ENCODE data around the gene MANBA. TPM values are rescaled to one million over a fixed set of nuclear protein-coding genes. Genes with fewer than 3 reads are reported as not detected.
A peak's percentile ranks its signal among the peaks of the same experiment; 100 is the strongest.

MANBA gene
- total RNA-seq, 1 donor from 2014 or later = 38.3 TPM

DNA sequence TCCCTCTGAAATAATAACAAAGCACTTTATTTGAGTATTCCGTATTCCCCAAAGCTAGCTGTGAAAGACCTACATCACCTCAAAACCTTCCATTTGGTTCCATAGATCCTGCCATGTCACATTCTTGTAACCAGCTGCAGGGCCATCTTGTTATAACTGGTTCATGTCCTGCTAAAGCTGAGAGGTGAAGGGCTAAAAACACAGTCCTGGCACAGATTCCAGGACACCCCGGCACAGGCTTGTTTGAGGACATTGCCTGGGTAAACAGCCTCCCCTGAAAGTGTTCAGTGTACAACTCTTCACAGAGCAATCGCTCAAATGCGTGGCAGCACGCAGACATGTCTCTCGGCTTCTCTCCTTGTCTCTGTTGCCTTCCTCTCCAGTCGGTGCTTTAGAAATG is 129.2 kb downstream of the MANBA start:
- Histone ChIP-seq H3K79me2 (ENCODE audit: insufficient read depth, low read length) (no peaks in the 10 kb centered on the region), H3K4me3 (ENCODE audit: insufficient read depth, low read depth, low read length) (no peak overlapping the region), H3K27me3 (ENCODE audit: insufficient read depth, low read length) (no peaks in the 10 kb centered on the region), H3K9me3 (ENCODE audit: insufficient read depth, low read depth, low read length) (no peaks in the 10 kb centered on the region), H3K4me2 (ENCODE audit: low read length) (no peak overlapping the region), H2AFZ (ENCODE audit: low read depth, low read length) (no peak overlapping the region), H3K9ac (ENCODE audit: low read length) (no peak overlapping the region), H3K4me1 (ENCODE audit: insufficient read depth, low read length) (peaks cover 17% of the 10 kb centered on the region), H4K20me1 (ENCODE audit: insufficient read depth, low read length) (no peaks in the 10 kb centered on the region), H3K27ac (ENCODE audit: low read depth, low read length) (no peak overlapping the region), H3K36me3 (ENCODE audit: insufficient read depth, low read length) (no peaks in the 10 kb centered on the region)
- DNase-seq (ENCODE audit: low read depth) (no peak), FAIRE-seq (no peak)
- no peak overlapping the region for H3K4me3 Mint-ChIP-seq (ENCODE audit: unreplicated experiment)
- H3K9me3 Mint-ChIP-seq (ENCODE audit: unreplicated experiment) = no peaks in the 10 kb centered on the region
- peaks cover 13% of the 10 kb centered on the region for H3K36me3 Mint-ChIP-seq (ENCODE audit: low read depth, unreplicated experiment)
- no peaks in the 10 kb centered on the region for H3K27me3 Mint-ChIP-seq (ENCODE audit: low read depth, unreplicated experiment)
- peaks cover 31% of the 10 kb centered on the region for H3K4me1 Mint-ChIP-seq (ENCODE audit: low read depth, unreplicated experiment)
- no peak for TF ChIP-seq EZH2 (IDR thresholded peaks at IDR 0.05; ENCODE audit: insufficient read depth, low read length)
- TF ChIP-seq CTCF (IDR thresholded peaks at IDR 0.05; ENCODE audit: insufficient read depth, low read depth, low read length) = no peak
- H3K27ac Mint-ChIP-seq (ENCODE audit: unreplicated experiment) = no peak overlapping the region

GRCh38 chr4:102629673-102630072 is 131.1 kb downstream of the MANBA start:
- Histone ChIP-seq H3K9ac (ENCODE audit: low read length) (no peak overlapping the region), H3K79me2 (ENCODE audit: insufficient read depth, low read length) (no peaks in the 10 kb centered on the region), H3K27me3 (ENCODE audit: insufficient read depth, low read length) (no peaks in the 10 kb centered on the region), H4K20me1 (ENCODE audit: insufficient read depth, low read length) (no peaks in the 10 kb centered on the region), H3K27ac (ENCODE audit: low read depth, low read length) (no peak overlapping the region), H3K36me3 (ENCODE audit: insufficient read depth, low read length) (no peaks in the 10 kb centered on the region), H3K4me2 (ENCODE audit: low read length) (no peak overlapping the region), H3K4me1 (ENCODE audit: insufficient read depth, low read length) (peaks cover 17% of the 10 kb centered on the region), H3K9me3 (ENCODE audit: insufficient read depth, low read depth, low read length) (no peaks in the 10 kb centered on the region), H2AFZ (ENCODE audit: low read depth, low read length) (no peak overlapping the region), H3K4me3 (ENCODE audit: insufficient read depth, low read depth, low read length) (no peak overlapping the region)
- peaks cover 7% of the 10 kb centered on the region for H3K36me3 Mint-ChIP-seq (ENCODE audit: low read depth, unreplicated experiment)
- no peak overlapping the region for H3K27ac Mint-ChIP-seq (ENCODE audit: unreplicated experiment)
- H3K9me3 Mint-ChIP-seq (ENCODE audit: unreplicated experiment) = no peaks in the 10 kb centered on the region
- H3K27me3 Mint-ChIP-seq (ENCODE audit: low read depth, unreplicated experiment) = no peaks in the 10 kb centered on the region
- TF ChIP-seq CTCF (IDR thresholded peaks at IDR 0.05; ENCODE audit: insufficient read depth, low read depth, low read length) (no peak), EZH2 (IDR thresholded peaks at IDR 0.05; ENCODE audit: insufficient read depth, low read length) (no peak)
- H3K4me1 Mint-ChIP-seq (ENCODE audit: low read depth, unreplicated experiment) = peaks cover 31% of the 10 kb centered on the region
- DNase-seq (ENCODE audit: low read depth) (no peak), FAIRE-seq (no peak)
- H3K4me3 Mint-ChIP-seq (ENCODE audit: unreplicated experiment) = no peak overlapping the region

GRCh38 chr4:102627831-102628523 is 132.8 kb downstream of the MANBA start:
- no peak overlapping the region for H3K9ac ChIP-seq (ENCODE audit: low read length)
- peak overlapping the region; percentile 37 for H3K27ac ChIP-seq (ENCODE audit: low read depth, low read length)
- no peaks in the 10 kb centered on the region for H3K9me3 Mint-ChIP-seq (ENCODE audit: unreplicated experiment)
- H3K4me3 ChIP-seq (ENCODE audit: insufficient read depth, low read depth, low read length) = no peak overlapping the region
- H3K9me3 ChIP-seq (ENCODE audit: insufficient read depth, low read depth, low read length) = no peaks in the 10 kb centered on the region
- no peaks in the 10 kb centered on the region for H4K20me1 ChIP-seq (ENCODE audit: insufficient read depth, low read length)
- H2AFZ ChIP-seq (ENCODE audit: low read depth, low read length) = no peak overlapping the region
- H3K36me3 Mint-ChIP-seq (ENCODE audit: low read depth, unreplicated experiment) = peaks cover 5% of the 10 kb centered on the region
- no peaks in the 10 kb centered on the region for H3K27me3 Mint-ChIP-seq (ENCODE audit: low read depth, unreplicated experiment)
- peak; percentile 83 for DNase-seq (ENCODE audit: low read depth)
- H3K27ac Mint-ChIP-seq (ENCODE audit: unreplicated experiment) = peak overlapping the region; percentile 82
- H3K36me3 ChIP-seq (ENCODE audit: insufficient read depth, low read length) = no peaks in the 10 kb centered on the region
- peaks cover 21% of the 10 kb centered on the region for H3K4me1 ChIP-seq (ENCODE audit: insufficient read depth, low read length)
- peak; percentile 63 for FAIRE-seq
- TF ChIP-seq CTCF (IDR thresholded peaks at IDR 0.05; ENCODE audit: insufficient read depth, low read depth, low read length) (no peak), EZH2 (IDR thresholded peaks at IDR 0.05; ENCODE audit: insufficient read depth, low read length) (no peak)
- H3K4me1 Mint-ChIP-seq (ENCODE audit: low read depth, unreplicated experiment) = peaks cover 36% of the 10 kb centered on the region
- H3K4me2 ChIP-seq (ENCODE audit: low read length) = peak overlapping the region; percentile 27
- no peaks in the 10 kb centered on the region for H3K27me3 ChIP-seq (ENCODE audit: insufficient read depth, low read length)
- no peaks in the 10 kb centered on the region for H3K79me2 ChIP-seq (ENCODE audit: insufficient read depth, low read length)
- peak overlapping the region; percentile 66 for H3K4me3 Mint-ChIP-seq (ENCODE audit: unreplicated experiment)

Data from astrocyte (in vitro differentiated cells and primary cell).